ENCODE measurements around the gene SYT1. TPM values are rescaled to one million over a fixed set of nuclear protein-coding genes. Genes with fewer than 3 reads are reported as not detected.

SYT1 gene
- total RNA-seq, 1 donor: not detected

- H3K79me2 ChIP-seq (ENCODE audit: insufficient read depth, low read length): no peaks in the 10 kb centered on the region
- H3K4me2 ChIP-seq (ENCODE audit: insufficient read depth, low read length): peak overlapping the region; percentile 88
- H4K20me1 ChIP-seq (ENCODE audit: insufficient read depth, low read length): no peaks in the 10 kb centered on the region
- TF ChIP-seq CTCF (IDR thresholded peaks at IDR 0.05; ENCODE audit: extremely low read depth, low read depth, low read length): no peak
- no peaks in the 10 kb centered on the region for H3K9me3 ChIP-seq (ENCODE audit: low read depth, low read length)
- peak overlapping the region; percentile 93 for H2AFZ ChIP-seq (ENCODE audit: low read length)
- peaks cover 9% of the 10 kb centered on the region for H3K4me1 ChIP-seq (ENCODE audit: insufficient read depth, low read length)
- no peaks in the 10 kb centered on the region for H3K36me3 ChIP-seq (ENCODE audit: insufficient read depth, low read length)
- H3K27ac ChIP-seq (ENCODE audit: low read depth, low read length): no peak overlapping the region
- H3K27me3 ChIP-seq (ENCODE audit: insufficient read depth, low read length): peaks cover 50% of the 10 kb centered on the region
- DNase-seq (ENCODE audit: insufficient read length, low spot score, missing footprints): peak; percentile 82
- H3K4me3 ChIP-seq (ENCODE audit: insufficient read depth, low read length): peak overlapping the region; percentile 76
Measured at GRCh38 chr12:78863482-78864402, 832 bp upstream of the SYT1 start.

GRCh38 chr12:78864870-78865463 is 393 bp downstream of the SYT1 start:
- Histone ChIP-seq H3K79me2 (ENCODE audit: insufficient read depth, low read length) (no peaks in the 10 kb centered on the region), H2AFZ (ENCODE audit: low read length) (no peak overlapping the region), H4K20me1 (ENCODE audit: insufficient read depth, low read length) (no peaks in the 10 kb centered on the region), H3K4me2 (ENCODE audit: insufficient read depth, low read length) (peak overlapping the region; percentile 88), H3K9me3 (ENCODE audit: low read depth, low read length) (no peaks in the 10 kb centered on the region), H3K27ac (ENCODE audit: low read depth, low read length) (no peak overlapping the region), H3K4me1 (ENCODE audit: insufficient read depth, low read length) (peaks cover 9% of the 10 kb centered on the region), H3K4me3 (ENCODE audit: insufficient read depth, low read length) (peak overlapping the region; percentile 76), H3K36me3 (ENCODE audit: insufficient read depth, low read length) (no peaks in the 10 kb centered on the region), H3K27me3 (ENCODE audit: insufficient read depth, low read length) (peaks cover 51% of the 10 kb centered on the region)
- peak; percentile 35 for DNase-seq (ENCODE audit: insufficient read length, low spot score, missing footprints)
- TF ChIP-seq CTCF (IDR thresholded peaks at IDR 0.05; ENCODE audit: extremely low read depth, low read depth, low read length): no peak

- Histone ChIP-seq H3K79me2 (ENCODE audit: insufficient read depth, low read length) (no peaks in the 10 kb centered on the region), H3K4me3 (ENCODE audit: insufficient read depth, low read length) (no peak overlapping the region), H3K27me3 (ENCODE audit: insufficient read depth, low read length) (peaks cover 51% of the 10 kb centered on the region), H2AFZ (ENCODE audit: low read length) (no peak overlapping the region), H3K9me3 (ENCODE audit: low read depth, low read length) (no peaks in the 10 kb centered on the region), H3K4me1 (ENCODE audit: insufficient read depth, low read length) (peaks cover 9% of the 10 kb centered on the region), H3K27ac (ENCODE audit: low read depth, low read length) (no peak overlapping the region), H4K20me1 (ENCODE audit: insufficient read depth, low read length) (no peaks in the 10 kb centered on the region), H3K36me3 (ENCODE audit: insufficient read depth, low read length) (no peaks in the 10 kb centered on the region), H3K4me2 (ENCODE audit: insufficient read depth, low read length) (peak overlapping the region; percentile 88)
- TF ChIP-seq CTCF (IDR thresholded peaks at IDR 0.05; ENCODE audit: extremely low read depth, low read depth, low read length): no peak
- peak; percentile 22 for DNase-seq (ENCODE audit: insufficient read length, low spot score, missing footprints)
Measured at GRCh38 chr12:78865516-78865915, 942 bp downstream of the SYT1 start.

- no peaks in the 10 kb centered on the region for H4K20me1 ChIP-seq (ENCODE audit: insufficient read depth, low read length)
- H3K79me2 ChIP-seq (ENCODE audit: insufficient read depth, low read length): no peaks in the 10 kb centered on the region
- no peak for TF ChIP-seq CTCF (IDR thresholded peaks at IDR 0.05; ENCODE audit: extremely low read depth, low read depth, low read length)
- no peaks in the 10 kb centered on the region for H3K36me3 ChIP-seq (ENCODE audit: insufficient read depth, low read length)
- H3K27ac ChIP-seq (ENCODE audit: low read depth, low read length): no peak overlapping the region
- peaks cover 51% of the 10 kb centered on the region for H3K27me3 ChIP-seq (ENCODE audit: insufficient read depth, low read length)
- no peaks in the 10 kb centered on the region for H3K9me3 ChIP-seq (ENCODE audit: low read depth, low read length)
- peaks cover 9% of the 10 kb centered on the region for H3K4me1 ChIP-seq (ENCODE audit: insufficient read depth, low read length)
- DNase-seq (ENCODE audit: insufficient read length, low spot score, missing footprints): no peak
- H3K4me2 ChIP-seq (ENCODE audit: insufficient read depth, low read length): no peak overlapping the region
- H3K4me3 ChIP-seq (ENCODE audit: insufficient read depth, low read length): no peak overlapping the region
- no peak overlapping the region for H2AFZ ChIP-seq (ENCODE audit: low read length)
Measured at GRCh38 chr12:78866518-78866917, 1.9 kb downstream of the SYT1 start.

All from osteoblast (primary cell).